Mesenchymal stem cell (in vitro differentiated cells and primary cell): Measurements from ENCODE around the gene ST7.

Experiments
- DNase-seq: peaks from one replicate; pipeline ENCODE4 v3.0.0-alpha.2; 2013
- H2AFZ ChIP-seq: one replicate; pipeline ENCODE4 v1.6.1; 2013; ENCODE audit warnings: low read depth, mild to moderate bottlenecking, control low read depth, inconsistent platforms, low read length, moderate library complexity
- H2AK5ac ChIP-seq: 2 replicates; pipeline ENCODE4 v1.6.1; 2013; ENCODE audit warnings: low read length, moderate library complexity, mild to moderate bottlenecking, inconsistent platforms; ENCODE audit not compliant: severe bottlenecking
- H2BK120ac ChIP-seq: one replicate; pipeline ENCODE4 v1.6.1; 2013; ENCODE audit warnings: low read depth, mild to moderate bottlenecking, inconsistent platforms, low read length, moderate library complexity
- H2BK12ac ChIP-seq, 2 experiments: one replicate each; pipeline ENCODE4 v1.6.1; 2013; ENCODE audit warnings: inconsistent platforms in 2 of 2, low read length in 2 of 2, mild to moderate bottlenecking in 2 of 2, moderate library complexity in 2 of 2, control low read depth in 1 of 2
- H2BK15ac ChIP-seq: one replicate; pipeline ENCODE4 v1.6.1; 2013; ENCODE audit warnings: mild to moderate bottlenecking, low read depth, inconsistent platforms; ENCODE audit not compliant: poor library complexity, severe bottlenecking
- H2BK5ac ChIP-seq: 2 replicates; pipeline ENCODE4 v1.6.1; 2013; ENCODE audit warnings: low read depth, mild to moderate bottlenecking, low read length, control low read depth, inconsistent platforms; ENCODE audit not compliant: poor library complexity, severe bottlenecking
- H3K14ac ChIP-seq, 2 experiments: one replicate each; pipeline ENCODE4 v1.6.1; 2013; ENCODE audit warnings: inconsistent platforms in 2 of 2, low read length in 2 of 2, control low read depth in 1 of 2, mild to moderate bottlenecking in 1 of 2, moderate library complexity in 1 of 2
- H3K18ac ChIP-seq, 2 experiments: one replicate each; pipeline ENCODE4 v1.6.1; 2013; ENCODE audit warnings: inconsistent platforms in 2 of 2, low read length in 2 of 2, control low read depth in 1 of 2, low read depth in 1 of 2, mild to moderate bottlenecking in 1 of 2
- H3K23ac ChIP-seq, 2 experiments: one replicate each; pipeline ENCODE4 v1.6.1; 2013; ENCODE audit warnings: inconsistent platforms in 2 of 2, low read length in 2 of 2, mild to moderate bottlenecking in 2 of 2, moderate library complexity in 2 of 2, control low read depth in 1 of 2
- H3K27ac ChIP-seq: 2 replicates; pipeline ENCODE4 v1.5.1; 2013; ENCODE audit warnings: mild to moderate bottlenecking, moderate library complexity, low read length, control low read depth, inconsistent platforms; ENCODE audit not compliant: poor library complexity, severe bottlenecking
- H3K27me3 ChIP-seq, 2 experiments: 2 replicates each; pipeline versions ENCODE4 v1.6.1 to v1.7.0; 2013; ENCODE audit warnings: low read length in 2 of 2, mild to moderate bottlenecking in 2 of 2, moderate library complexity in 2 of 2, control low read depth in 1 of 2, inconsistent platforms in 1 of 2; ENCODE audit not compliant: control insufficient read depth in 1 of 2, insufficient read depth in 1 of 2
- H3K36me3 ChIP-seq, 2 experiments: 2 replicates each; pipeline versions ENCODE4 v1.6.1 to v1.7.0; 2013; ENCODE audit warnings: low read length in 2 of 2, control low read depth in 1 of 2, inconsistent platforms in 1 of 2, low read depth in 1 of 2, mild to moderate bottlenecking in 1 of 2; ENCODE audit not compliant: insufficient read depth in 2 of 2, control insufficient read depth in 1 of 2
- H3K4ac ChIP-seq, 2 experiments: one replicate each; pipeline ENCODE4 v1.6.1; 2013; ENCODE audit warnings: inconsistent platforms in 2 of 2, low read length in 2 of 2, mild to moderate bottlenecking in 2 of 2, moderate library complexity in 2 of 2, control low read depth in 1 of 2, low read depth in 1 of 2
- H3K4me1 ChIP-seq: 2 replicates; pipeline ENCODE4 v1.6.1; 2013; ENCODE audit warnings: low read depth, low read length, control low read depth; ENCODE audit not compliant: control insufficient read depth, insufficient read depth
- H3K4me2 ChIP-seq: 2 replicates; pipeline ENCODE4 v1.6.1; 2013; ENCODE audit warnings: low read length, mild to moderate bottlenecking, inconsistent platforms; ENCODE audit not compliant: poor library complexity, severe bottlenecking
- H3K4me3 ChIP-seq, 2 experiments: 2 replicates each; pipeline versions ENCODE4 v1.5.1 to v1.7.0; 2013; ENCODE audit warnings: low read length in 2 of 2, mild to moderate bottlenecking in 2 of 2, control low read depth in 1 of 2, low read depth in 1 of 2; ENCODE audit not compliant: insufficient read depth in 1 of 2
- H3K79me1 ChIP-seq: replicated peaks from 2 replicates; pipeline ENCODE4 v1.6.1; 2013; ENCODE audit warnings: mild to moderate bottlenecking, control low read depth, low read length, inconsistent platforms; ENCODE audit not compliant: poor library complexity, severe bottlenecking
- H3K9ac ChIP-seq: 2 replicates; pipeline ENCODE4 v1.7.0; 2013; ENCODE audit warnings: mild to moderate bottlenecking, low read length, moderate library complexity
- H3K9me3 ChIP-seq: 2 replicates; pipeline ENCODE4 v1.7.0; 2013; ENCODE audit warnings: mild to moderate bottlenecking, low read length; ENCODE audit not compliant: control insufficient read depth
- H4K8ac ChIP-seq: one replicate; pipeline ENCODE4 v1.6.1; 2013; ENCODE audit warnings: inconsistent platforms, mild to moderate bottlenecking, low read length, moderate library complexity
- H4K91ac ChIP-seq: one replicate; pipeline ENCODE4 v1.6.1; 2013; ENCODE audit warnings: mild to moderate bottlenecking, low read length, inconsistent platforms
- WGBS: methylation state at CpG from one replicate; pipeline ENCODE4 v1.1.7; 2013; ENCODE audit warnings: mixed read lengths; 5-methylcytosine and 5-hydroxymethylcytosine counted together

The ST7 gene

DNA sequence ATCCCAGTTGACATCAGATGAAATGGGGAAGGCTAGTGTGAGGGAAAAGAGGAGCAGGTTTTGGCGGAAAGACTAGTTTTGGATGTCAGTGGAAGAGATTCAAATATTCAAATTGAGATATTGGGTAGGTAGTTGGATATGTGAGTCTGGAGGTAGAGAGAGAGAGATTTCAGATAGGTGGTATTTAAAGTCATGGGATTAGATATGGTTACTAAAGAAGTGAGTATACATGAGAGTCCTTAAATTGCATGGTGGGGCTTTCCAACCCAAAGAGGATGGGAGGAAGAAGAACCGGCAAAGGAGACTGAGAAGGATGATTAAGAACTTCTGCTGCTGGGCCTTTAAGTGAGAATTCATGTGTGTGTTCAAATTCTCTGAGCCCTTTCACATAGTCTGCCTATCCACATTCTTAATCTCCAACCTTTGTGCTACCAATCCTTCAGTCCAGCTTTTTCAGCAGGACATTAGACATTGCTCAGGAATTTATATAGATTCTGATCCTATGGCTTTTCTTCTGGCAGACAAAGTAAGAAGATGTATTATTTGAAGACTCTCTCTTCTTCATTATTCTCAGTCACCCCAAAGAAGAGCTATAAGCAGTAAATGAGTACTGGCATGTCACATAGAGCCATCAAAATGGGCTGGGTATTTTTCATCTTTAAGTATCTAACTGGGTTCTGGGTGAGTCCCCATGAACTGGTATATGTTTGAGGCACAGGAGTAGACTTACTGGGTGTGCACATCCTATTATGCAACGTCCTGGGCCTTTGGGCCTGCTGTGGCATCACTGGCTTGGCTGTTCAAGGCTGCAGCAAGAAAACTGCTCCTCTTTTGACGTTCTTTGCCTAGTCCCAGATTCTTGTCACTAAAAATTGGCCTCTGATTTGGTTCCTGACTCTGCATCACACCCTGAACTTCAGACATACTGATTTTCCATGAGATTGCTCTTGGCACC is 33.6 kb downstream of the ST7 start:
- Histone ChIP-seq H3K4ac (no peak overlapping the region), H3K27ac (no peak overlapping the region), H3K79me1 (peaks cover 23% of the 10 kb centered on the region), H2BK15ac (no peak overlapping the region), H3K27me3 (no peaks in the 10 kb centered on the region), H4K91ac (no peak overlapping the region), H2AK5ac (no peak overlapping the region), H2AFZ (no peak overlapping the region), H3K4me1 (peaks cover 2% of the 10 kb centered on the region), H3K9me3 (no peaks in the 10 kb centered on the region), H3K9ac (no peak overlapping the region), H2BK12ac (no peak overlapping the region), H3K18ac (no peak overlapping the region), H3K4me3 (no peak overlapping the region), H4K8ac (no peak overlapping the region), H3K36me3 (no peaks in the 10 kb centered on the region), H2BK120ac (no peak overlapping the region), H2BK5ac (no peak overlapping the region), H3K23ac (no peak overlapping the region), H3K4me2 (no peak overlapping the region), H3K14ac (no peak overlapping the region)
- DNase-seq = no peak
- 89% methylated on average over 3 of the region's 4 CpGs for WGBS

- no peak for DNase-seq
Measured at GRCh38 chr7:116988363-116988989, 35.2 kb downstream of the ST7 start.

DNA sequence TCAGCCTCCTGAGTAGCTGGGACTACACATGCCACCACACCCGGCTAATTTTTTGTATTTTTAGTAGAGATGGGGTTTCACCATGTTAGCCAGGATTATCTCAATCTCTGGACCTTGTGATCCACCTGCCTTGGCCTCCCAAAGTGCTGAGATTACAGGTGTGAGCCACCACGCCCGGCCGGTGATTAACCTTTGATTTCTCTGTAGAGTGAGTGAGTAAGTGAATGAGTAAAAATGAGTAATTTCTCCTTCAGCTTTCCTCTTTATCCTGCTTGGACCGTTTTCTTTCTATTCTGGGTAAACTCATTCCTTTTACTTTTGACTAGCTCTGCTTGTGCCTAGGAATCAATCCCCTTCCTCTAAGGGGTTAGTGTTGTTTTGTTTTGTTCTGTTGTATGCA is 36.8 kb downstream of the ST7 start:
- no peaks in the 10 kb centered on the region for H3K9me3 ChIP-seq
- no peak overlapping the region for H3K4me2 ChIP-seq
- no peak overlapping the region for H3K27ac ChIP-seq
- H2BK120ac ChIP-seq = no peak overlapping the region
- H3K23ac ChIP-seq = no peak overlapping the region
- H2AK5ac ChIP-seq = no peak overlapping the region
- H2BK12ac ChIP-seq = no peak overlapping the region
- H3K4ac ChIP-seq = no peak overlapping the region
- H3K9ac ChIP-seq = peak overlapping the region; percentile 53
- 100% methylated on average over 4 of the region's 5 CpGs for WGBS
- H3K27me3 ChIP-seq = no peaks in the 10 kb centered on the region
- no peak overlapping the region for H2BK5ac ChIP-seq
- no peak overlapping the region for H4K91ac ChIP-seq
- peaks cover 0 to 3% of the 10 kb centered on the region in 2 experiments for H3K36me3 ChIP-seq
- no peak overlapping the region for H2BK15ac ChIP-seq
- no peak overlapping the region for H2AFZ ChIP-seq
- H4K8ac ChIP-seq = no peak overlapping the region
- H3K79me1 ChIP-seq = peaks cover 26% of the 10 kb centered on the region
- DNase-seq = no peak
- no peak overlapping the region for H3K14ac ChIP-seq
- no peak overlapping the region for H3K4me3 ChIP-seq
- peaks cover 3% of the 10 kb centered on the region for H3K4me1 ChIP-seq
- no peak overlapping the region for H3K18ac ChIP-seq

More at GRCh38 chr7:116988363-116988989, 35.2 kb downstream of the ST7 start:
- H2BK12ac ChIP-seq = no peak overlapping the region
- H3K4me1 ChIP-seq = peaks cover 3% of the 10 kb centered on the region
- 83% methylated on average over 1 of the region's 4 CpGs for WGBS
- no peak overlapping the region for H3K4me2 ChIP-seq
- H3K27me3 ChIP-seq = no peaks in the 10 kb centered on the region
- H3K23ac ChIP-seq = no peak overlapping the region
- no peak overlapping the region for H2BK120ac ChIP-seq
- no peak overlapping the region for H3K27ac ChIP-seq
- H3K79me1 ChIP-seq = peaks cover 27% of the 10 kb centered on the region
- H3K14ac ChIP-seq = no peak overlapping the region
- H2BK5ac ChIP-seq = no peak overlapping the region
- H3K4me3 ChIP-seq = no peak overlapping the region
- H3K4ac ChIP-seq = no peak overlapping the region
- H4K91ac ChIP-seq = no peak overlapping the region
- peaks cover 0 to 3% of the 10 kb centered on the region in 2 experiments for H3K36me3 ChIP-seq
- no peak overlapping the region for H4K8ac ChIP-seq
- no peak overlapping the region for H2AK5ac ChIP-seq
- no peak overlapping the region for H3K18ac ChIP-seq
- H3K9ac ChIP-seq = no peak overlapping the region
- H2BK15ac ChIP-seq = no peak overlapping the region
- H2AFZ ChIP-seq = no peak overlapping the region
- H3K9me3 ChIP-seq = no peaks in the 10 kb centered on the region

- Histone ChIP-seq H3K27ac (no peak overlapping the region), H4K91ac (no peak overlapping the region), H4K8ac (no peak overlapping the region), H3K9me3 (no peaks in the 10 kb centered on the region), H2AFZ (no peak overlapping the region), H2BK15ac (no peak overlapping the region), H3K4me3 (no peak overlapping the region), H3K4me1 (peaks cover 3% of the 10 kb centered on the region), H3K9ac (no peak overlapping the region), H3K27me3 (no peaks in the 10 kb centered on the region), H3K4me2 (no peak overlapping the region), H2BK120ac (no peak overlapping the region), H3K4ac (no peak overlapping the region), H3K23ac (no peak overlapping the region), H3K18ac (no peak overlapping the region), H3K36me3 (peaks cover 0 to 3% of the 10 kb centered on the region in 2 experiments), H2BK5ac (no peak overlapping the region), H2AK5ac (no peak overlapping the region), H3K79me1 (peaks cover 25% of the 10 kb centered on the region), H2BK12ac (no peak overlapping the region), H3K14ac (no peak overlapping the region)
- WGBS = 98% methylated on average over 3 of the region's 3 CpGs
- DNase-seq = no peak
Measured at GRCh38 chr7:116991233-116991632, 37.9 kb downstream of the ST7 start.
